Keratinocyte (primary cell): ENCODE results near the gene MRPS10. TPM values are rescaled to one million over a fixed set of nuclear protein-coding genes. Genes with fewer than 3 reads are reported as not detected.

Experiments
- DNase-seq: peaks from one replicate; pipeline ENCODE4 v3.0.0-alpha.2; 2011; ENCODE audit warnings: low read depth, missing footprints, low spot score
- FAIRE-seq: peaks from 2 replicates; lab custom pipeline; 2011; peaks lifted over from hg19 to GRCh38; lab: Jason Lieb, UNC
- H2AFZ ChIP-seq: 2 replicates; pipeline ENCODE4 v1.6.0; 2012; ENCODE audit warnings: low read length, control low read depth, inconsistent platforms; ENCODE audit not compliant: control insufficient read depth
- H3K27ac ChIP-seq: 2 replicates; pipeline ENCODE4 v1.5.1; 2011; ENCODE audit warnings: low read length; ENCODE audit not compliant: control insufficient read depth, insufficient read depth
- H3K27me3 ChIP-seq: 3 replicates; pipeline ENCODE4 v1.6.0; 2011; ENCODE audit warnings: low read length; ENCODE audit not compliant: control insufficient read depth, insufficient read depth; ENCODE audit errors: extremely low read depth
- H3K36me3 ChIP-seq, 2 experiments: 2 replicates in 1 of 2; 3 replicates in 1 of 2; pipeline ENCODE4 v1.5.1; 2011; ENCODE audit warnings: low read length in 2 of 2, mild to moderate bottlenecking in 1 of 2; ENCODE audit not compliant: control insufficient read depth in 2 of 2, insufficient read depth in 2 of 2; ENCODE audit errors: extremely low read depth in 1 of 2
- H3K4me1 ChIP-seq: 3 replicates; pipeline ENCODE4 v1.5.1; 2011; ENCODE audit warnings: low read length; ENCODE audit not compliant: control insufficient read depth, insufficient read depth; ENCODE audit errors: extremely low read depth
- H3K4me2 ChIP-seq: 3 replicates; pipeline ENCODE4 v1.6.0; 2011; ENCODE audit warnings: low read depth, low read length; ENCODE audit not compliant: control insufficient read depth, insufficient read depth; ENCODE audit errors: extremely low read depth
- H3K4me3 ChIP-seq, 3 experiments: fragments of 200-600 bp in 1 of 3; sonication (generic) in 1 of 3; 2 replicates in 2 of 3; 3 replicates in 1 of 3; pipeline ENCODE4 v1.5.1; 2011 to 2016; ENCODE audit warnings: low read length in 3 of 3, mild to moderate bottlenecking in 3 of 3, control low read depth in 2 of 3, inconsistent platforms in 1 of 3, low read depth in 1 of 3, mixed read lengths in 1 of 3, mixed run types in 1 of 3, moderate library complexity in 1 of 3; ENCODE audit not compliant: control insufficient read depth in 2 of 3, insufficient read depth in 2 of 3; ENCODE audit errors: extremely low read depth in 1 of 3
- H3K79me2 ChIP-seq: 2 replicates; pipeline ENCODE4 v1.6.0; 2012; ENCODE audit warnings: low read length; ENCODE audit not compliant: control insufficient read depth, insufficient read depth
- H3K9ac ChIP-seq: 3 replicates; pipeline ENCODE4 v1.6.0; 2011; ENCODE audit warnings: low read length; ENCODE audit not compliant: control insufficient read depth, insufficient read depth; ENCODE audit errors: extremely low read depth
- H3K9me1 ChIP-seq: 3 replicates; pipeline ENCODE4 v1.6.0; 2011; ENCODE audit warnings: low read length; ENCODE audit not compliant: control insufficient read depth, insufficient read depth; ENCODE audit errors: extremely low read depth
- H3K9me3 ChIP-seq: 2 replicates; pipeline ENCODE4 v1.5.1; 2012; ENCODE audit warnings: low read depth, low read length; ENCODE audit not compliant: control insufficient read depth
- H4K20me1 ChIP-seq: 3 replicates; pipeline ENCODE4 v1.6.0; 2011; ENCODE audit warnings: low read length; ENCODE audit not compliant: control insufficient read depth, insufficient read depth; ENCODE audit errors: extremely low read depth
- EZH2 ChIP-seq: IDR thresholded peaks from one replicate; pipeline ENCODE4 v1.6.1; 2012; ENCODE audit warnings: inconsistent platforms, mild to moderate bottlenecking, low read length, moderate library complexity
- dilution Hi-C: fragments of 300-500 bp; cut with MboI; formaldehyde crosslinking; loops from one replicate; pipeline ENCODE4 v1.7.0; 2020; ENCODE audit warnings: low sequenced_read_pairs; ENCODE audit not compliant: extremely low pct_ligation_motif_present
- polyA plus RNA-seq, 5 experiments: library from polyadenylated mRNA; depleted of rRNA in 3 of 5; stranded (reverse) in 3 of 5; stranded (forward) in 1 of 5; unstranded in 1 of 5; fragments of >200 nt; gene quantifications; 1 replicate in 1 of 5; 2 replicates in 3 of 5; 3 replicates in 1 of 5; pipeline versions ENCODE4 v1.2.1 to v1.2.3, GENCODE V29; 2011 to 2012; ENCODE audit warnings: missing spikeins in 2 of 5, low read depth in 1 of 5, low replicate concordance in 1 of 5
- TF ChIP-seq, protein P1 (sequence below), 3 experiments: IDR thresholded peaks in 1 of 3; conservative IDR thresholded peaks in 1 of 3; optimal IDR thresholded peaks in 1 of 3; 2 replicates in 2 of 3; 3 replicates in 1 of 3; pipeline versions ENCODE3 to v1.5.1; 2011; ENCODE audit warnings: low read length in 3 of 3, mild to moderate bottlenecking in 3 of 3, moderate library complexity in 2 of 3, control low read depth in 1 of 3, inconsistent platforms in 1 of 3; ENCODE audit not compliant: insufficient read depth in 2 of 3; ENCODE audit errors: extremely low read depth in 1 of 3

Gene MRPS10
- polyA plus RNA-seq, 1 donor (not counting 4 experiments of a cell fraction or from before 2014, with no cell fraction given) = 80.1 TPM

DNA sequence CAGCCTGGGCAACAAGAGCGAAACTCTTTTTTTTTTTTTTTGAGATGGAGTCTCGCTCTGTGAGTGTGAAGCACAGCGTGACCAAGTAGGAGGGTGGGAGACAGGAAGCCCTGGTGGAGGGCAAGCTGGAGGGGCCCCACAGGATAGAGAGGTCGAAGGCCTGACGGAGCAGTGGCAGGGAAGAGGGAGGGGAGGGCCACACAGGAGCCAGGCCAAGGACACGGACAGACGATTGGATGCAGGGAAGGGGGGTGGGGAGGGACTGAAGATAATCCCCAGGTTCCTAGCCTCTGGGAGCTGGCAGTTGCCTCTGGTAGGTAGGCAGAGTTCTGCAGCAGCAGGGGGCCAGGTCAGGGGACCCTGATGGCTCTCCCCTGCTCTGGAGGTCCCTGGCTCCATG is 55.3 kb downstream of the MRPS10 start:
- H4K20me1 ChIP-seq = no peaks in the 10 kb centered on the region
- H3K9ac ChIP-seq = no peak overlapping the region
- FAIRE-seq (no peak), DNase-seq (no peak)
- H3K4me1 ChIP-seq = peaks cover 24% of the 10 kb centered on the region
- H2AFZ ChIP-seq = no peak overlapping the region
- dilution Hi-C loops = no loop called here
- H3K4me2 ChIP-seq = no peak overlapping the region
- TF ChIP-seq, protein P1, sequence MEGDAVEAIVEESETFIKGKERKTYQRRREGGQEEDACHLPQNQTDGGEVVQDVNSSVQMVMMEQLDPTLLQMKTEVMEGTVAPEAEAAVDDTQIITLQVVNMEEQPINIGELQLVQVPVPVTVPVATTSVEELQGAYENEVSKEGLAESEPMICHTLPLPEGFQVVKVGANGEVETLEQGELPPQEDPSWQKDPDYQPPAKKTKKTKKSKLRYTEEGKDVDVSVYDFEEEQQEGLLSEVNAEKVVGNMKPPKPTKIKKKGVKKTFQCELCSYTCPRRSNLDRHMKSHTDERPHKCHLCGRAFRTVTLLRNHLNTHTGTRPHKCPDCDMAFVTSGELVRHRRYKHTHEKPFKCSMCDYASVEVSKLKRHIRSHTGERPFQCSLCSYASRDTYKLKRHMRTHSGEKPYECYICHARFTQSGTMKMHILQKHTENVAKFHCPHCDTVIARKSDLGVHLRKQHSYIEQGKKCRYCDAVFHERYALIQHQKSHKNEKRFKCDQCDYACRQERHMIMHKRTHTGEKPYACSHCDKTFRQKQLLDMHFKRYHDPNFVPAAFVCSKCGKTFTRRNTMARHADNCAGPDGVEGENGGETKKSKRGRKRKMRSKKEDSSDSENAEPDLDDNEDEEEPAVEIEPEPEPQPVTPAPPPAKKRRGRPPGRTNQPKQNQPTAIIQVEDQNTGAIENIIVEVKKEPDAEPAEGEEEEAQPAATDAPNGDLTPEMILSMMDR (optimal IDR thresholded peaks at IDR 0.05 in 1 of 3, IDR thresholded peaks at IDR 0.05 in 1 of 3, conservative IDR thresholded peaks at IDR 0.05 in 1 of 3; ENCODE audit: extremely low read depth in 1 of 3, insufficient read depth in 2 of 3, low read length in 3 of 3) = no peak
- TF ChIP-seq EZH2 = no peak
- no peak overlapping the region for H3K27ac ChIP-seq
- no peaks in the 10 kb centered on the region for H3K79me2 ChIP-seq
- no peak overlapping the region for H3K4me3 ChIP-seq
- no peaks in the 10 kb centered on the region for H3K27me3 ChIP-seq
- no peaks in the 10 kb centered on the region for H3K9me3 ChIP-seq
- no peaks in the 10 kb centered on the region for H3K36me3 ChIP-seq
- H3K9me1 ChIP-seq = no peaks in the 10 kb centered on the region

DNA sequence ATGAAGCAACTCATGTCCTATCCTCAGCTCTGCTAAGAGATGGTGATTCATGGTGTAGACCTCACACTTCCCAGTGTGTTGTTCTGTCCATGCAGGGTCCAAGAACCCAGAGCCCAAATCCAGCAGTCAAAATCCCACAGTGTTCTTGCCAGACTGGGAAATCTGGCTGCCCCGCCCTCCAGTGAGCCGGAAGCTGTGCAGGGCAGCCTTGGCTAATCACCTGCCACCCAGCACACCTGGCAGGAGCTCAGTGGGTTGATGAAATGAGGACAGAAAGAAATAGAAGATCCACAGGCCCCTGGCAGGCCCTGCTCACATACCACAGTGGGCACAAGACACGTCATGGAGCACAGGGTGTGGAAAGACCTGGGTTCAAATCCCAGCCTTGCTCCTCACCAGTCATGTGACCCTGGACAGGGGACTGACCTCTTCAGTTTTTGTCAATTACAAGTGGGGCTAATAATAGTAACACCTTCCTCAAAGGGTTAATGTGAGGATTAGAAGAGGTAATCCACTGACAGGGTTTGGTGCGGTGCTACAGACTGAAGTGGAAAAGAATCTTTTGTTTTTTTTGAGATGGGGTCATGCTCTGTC is 58.1 kb downstream of the MRPS10 start:
- Histone ChIP-seq H4K20me1 (no peaks in the 10 kb centered on the region), H3K27me3 (no peaks in the 10 kb centered on the region), H3K79me2 (no peaks in the 10 kb centered on the region), H3K4me2 (no peak overlapping the region), H3K4me3 (no peak overlapping the region), H3K9me3 (no peaks in the 10 kb centered on the region), H3K4me1 (peaks cover 20% of the 10 kb centered on the region), H2AFZ (no peak overlapping the region), H3K9me1 (no peaks in the 10 kb centered on the region), H3K27ac (no peak overlapping the region), H3K9ac (no peak overlapping the region), H3K36me3 (no peaks in the 10 kb centered on the region)
- TF ChIP-seq EZH2 = no peak
- TF ChIP-seq, protein P1 (optimal IDR thresholded peaks at IDR 0.05 in 1 of 3, IDR thresholded peaks at IDR 0.05 in 1 of 3, conservative IDR thresholded peaks at IDR 0.05 in 1 of 3; ENCODE audit: extremely low read depth in 1 of 3, insufficient read depth in 2 of 3, low read length in 3 of 3) = no peak
- FAIRE-seq (peak; percentile 36), DNase-seq (no peak)
- dilution Hi-C loops = no loop called here
